HEK293 (cell line): ENCODE results near the gene CYP4Z1.
"Not testable (repeated sequence)": the region's sequence is repeated elsewhere in the genome, so short reads cannot be mapped to it uniquely, and the experiment has no call there.

Experiments used
- CTCF ChIA-PET: fragments of 350-600 bp; formaldehyde crosslinking; extraction: SDS; loops from one replicate; lab custom pipeline; 2021; ENCODE audit warnings: antibody characterized with exemption; lab: Yijun Ruan, JAX
- POLR2A ChIA-PET: fragments of 300-600 bp; formaldehyde crosslinking; extraction: SDS; loops from one replicate; lab custom pipeline; 2020; ENCODE audit warnings: antibody characterized with exemption, inconsistent platforms; lab: Yijun Ruan, JAX
- H3K27ac ChIP-seq: fragments of 200-500 bp; sonication (Bioruptor generic); 2 replicates; pipeline ENCODE4 v1.5.1; 2014; ENCODE audit warnings: low read depth, low read length, control low read depth, inconsistent platforms; ENCODE audit errors: extremely low read depth
- H3K36me3 ChIP-seq, 2 experiments: fragments of 200-500 bp in 1 of 2; sonication (Bioruptor generic) in 1 of 2; 1 replicate in 1 of 2; 2 replicates in 1 of 2; pipeline ENCODE4 v1.5.1; 2014 to 2017; ENCODE audit warnings: inconsistent platforms in 2 of 2, low read length in 2 of 2; ENCODE audit not compliant: control insufficient read depth in 2 of 2, insufficient read depth in 1 of 2
- H3K4me1 ChIP-seq: fragments of 200-500 bp; sonication (Bioruptor generic); 2 replicates; pipeline ENCODE4 v1.5.1; 2014; ENCODE audit warnings: mild to moderate bottlenecking, low read length, inconsistent platforms; ENCODE audit not compliant: control insufficient read depth, insufficient read depth
- H3K4me3 ChIP-seq: 2 replicates; pipeline ENCODE4 v1.5.1; 2011; ENCODE audit warnings: low read depth, mild to moderate bottlenecking, control low read depth, low read length, moderate library complexity
- H3K9me3 ChIP-seq: fragments of 200-500 bp; sonication (Bioruptor generic); 2 replicates; pipeline ENCODE4 v1.5.1; 2014; ENCODE audit warnings: low read depth, low read length, inconsistent platforms; ENCODE audit not compliant: control insufficient read depth, insufficient read depth
- CTCF ChIP-seq: fragments of 450-650 bp; formaldehyde crosslinking; IDR thresholded peaks from 2 replicates; pipeline ENCODE4 v1.5.1; 2016; ENCODE audit warnings: missing biosample characterization, missing genetic modification characterization
- REST ChIP-seq: fragments of 450-650 bp; formaldehyde crosslinking; IDR thresholded peaks from 2 replicates; pipeline ENCODE4 v1.5.1; 2016; ENCODE audit warnings: missing biosample characterization, missing genetic modification characterization
- ZNF473 ChIP-seq: fragments of 450-650 bp; formaldehyde crosslinking; IDR thresholded peaks from 2 replicates; pipeline ENCODE4 v1.5.1; 2017; ENCODE audit warnings: missing biosample characterization, missing genetic modification characterization
- ZNF596 ChIP-seq: fragments of 450-650 bp; IDR thresholded peaks from 2 replicates; pipeline ENCODE4 v1.5.0; 2018; ENCODE audit warnings: missing biosample characterization, mild to moderate bottlenecking, missing genetic modification characterization, moderate library complexity

CYP4Z1 gene

DNA sequence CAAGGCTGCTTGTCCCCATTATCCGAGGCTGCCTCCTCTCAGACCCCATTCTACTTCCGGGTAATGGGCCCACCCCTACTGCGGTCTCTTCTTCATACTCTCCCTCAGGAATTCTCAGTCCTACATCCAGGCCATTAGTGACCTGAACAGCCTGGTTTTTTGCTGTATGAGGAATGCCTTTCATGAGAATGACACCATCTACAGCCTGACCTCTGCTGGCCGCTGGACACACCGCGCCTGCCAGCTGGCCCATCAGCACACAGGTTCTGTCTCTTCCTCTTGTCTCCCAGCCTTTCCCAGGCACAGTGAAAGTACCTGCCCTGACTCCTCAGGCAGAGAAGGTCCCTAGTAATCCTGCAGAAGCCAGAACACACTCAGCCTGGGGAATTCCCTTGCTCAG, 76.6 kb downstream of the CYP4Z1 start:
- H3K9me3 ChIP-seq, H3K4me3 ChIP-seq, H3K4me1 ChIP-seq, POLR2A ChIA-PET, CTCF ChIA-PET, H3K27ac ChIP-seq, H3K36me3 ChIP-seq: not testable (repeated sequence)
- TF ChIP-seq CTCF, result peak; percentile 39
- TF ChIP-seq, all 188 proteins: peak for 1; not testable (repeated sequence) for 187

DNA sequence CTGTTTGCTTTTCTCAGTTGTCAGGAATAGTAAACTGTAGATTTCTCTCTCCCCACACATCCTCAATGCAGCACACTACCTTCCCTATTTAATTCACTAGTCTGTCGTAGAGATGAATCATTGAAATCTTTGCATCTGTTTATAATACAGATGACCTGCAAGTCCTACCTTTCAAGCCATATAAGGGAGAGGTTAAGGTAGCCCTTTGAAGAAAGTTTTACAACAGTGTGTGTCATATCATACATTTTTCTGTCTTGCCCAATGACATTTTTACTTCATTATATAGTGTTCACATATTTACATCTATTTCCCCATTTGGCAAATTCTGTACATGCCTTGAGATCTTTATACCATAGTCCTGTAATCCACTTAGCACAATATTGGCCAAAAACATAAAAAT, 79.5 kb downstream of the CYP4Z1 start:
- H3K27ac ChIP-seq, CTCF ChIA-PET, H3K4me3 ChIP-seq, POLR2A ChIA-PET, H3K4me1 ChIP-seq, H3K9me3 ChIP-seq, H3K36me3 ChIP-seq: not testable (repeated sequence)

DNA sequence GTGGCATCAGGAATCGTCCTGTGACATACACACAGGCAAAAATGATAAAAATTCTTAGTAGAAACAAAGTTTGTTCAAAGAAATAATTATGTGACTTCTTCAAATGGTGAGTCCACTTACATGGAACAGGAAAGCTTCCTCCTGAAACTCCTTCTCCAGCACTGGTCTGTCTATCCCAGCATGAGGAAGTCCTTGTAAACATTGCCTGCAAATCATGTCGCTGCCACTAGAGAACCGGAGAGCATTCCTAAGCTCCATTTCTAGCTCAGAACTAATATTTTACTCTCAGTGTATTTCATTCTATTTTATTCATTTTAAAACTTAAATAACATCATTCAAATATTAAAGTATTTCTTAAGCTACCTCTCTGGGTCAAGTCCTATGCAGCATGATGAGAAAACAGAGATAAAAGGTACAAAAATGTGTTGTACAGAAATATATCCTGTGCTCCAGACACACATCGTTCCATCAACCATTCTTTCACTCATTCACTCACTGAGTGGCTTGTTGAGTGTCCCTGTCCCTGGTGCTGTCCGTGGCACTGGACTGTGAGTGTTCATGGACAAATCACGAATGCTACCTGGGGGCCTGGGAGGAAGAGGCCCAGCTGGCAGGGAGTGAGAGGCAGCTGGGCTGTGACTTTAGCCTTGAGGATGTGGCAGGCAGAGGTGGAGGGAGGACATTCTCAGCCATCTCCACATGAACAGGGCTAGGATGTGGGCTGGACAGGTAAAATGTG, 80.2 kb downstream of the CYP4Z1 start:
- ChIA-PET POLR2A (no interaction called here), CTCF (no interaction called here)
- Histone ChIP-seq H3K9me3 (no peaks in the 10 kb centered on the region), H3K27ac (no peak overlapping the region), H3K4me1 (no peaks in the 10 kb centered on the region), H3K36me3 (no peaks in the 10 kb centered on the region), H3K4me3 (no peak overlapping the region)
- TF ChIP-seq REST (tag by site-specific recombination), result peak; percentile 87
- no peak for TF ChIP-seq ZNF473 (tag by site-specific recombination)
- TF ChIP-seq ZNF596 (tag by site-specific recombination), result no peak

DNA sequence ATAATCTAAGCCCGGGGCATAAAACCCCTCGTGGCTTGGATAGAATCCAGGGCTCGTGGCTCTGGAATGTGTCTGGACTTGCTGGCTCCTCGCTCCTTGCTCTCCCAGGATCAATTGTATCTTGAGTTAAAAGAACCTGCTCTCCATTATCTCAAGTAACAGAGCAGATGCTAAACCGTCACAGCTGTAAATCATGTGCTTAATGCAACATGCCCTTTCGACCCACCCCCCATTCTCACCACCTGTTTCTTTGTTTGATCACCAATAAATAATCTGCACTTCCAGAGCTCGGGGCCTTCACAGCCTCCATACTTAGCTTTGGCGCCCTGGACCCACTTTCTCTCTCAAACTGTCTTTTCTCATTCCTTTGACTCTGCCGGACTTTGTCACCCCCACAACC, 82.1 kb downstream of the CYP4Z1 start:
- POLR2A ChIA-PET, H3K27ac ChIP-seq, H3K36me3 ChIP-seq, H3K9me3 ChIP-seq, H3K4me1 ChIP-seq, H3K4me3 ChIP-seq: not testable (repeated sequence)
- CTCF ChIA-PET, result interaction anchor here (0.5 to 0.6 kb wide), 2 partner anchors 16 to 206 kb away, joined by 4 to 6 read pairs; no protein-coding TSS in a partner anchor

DNA sequence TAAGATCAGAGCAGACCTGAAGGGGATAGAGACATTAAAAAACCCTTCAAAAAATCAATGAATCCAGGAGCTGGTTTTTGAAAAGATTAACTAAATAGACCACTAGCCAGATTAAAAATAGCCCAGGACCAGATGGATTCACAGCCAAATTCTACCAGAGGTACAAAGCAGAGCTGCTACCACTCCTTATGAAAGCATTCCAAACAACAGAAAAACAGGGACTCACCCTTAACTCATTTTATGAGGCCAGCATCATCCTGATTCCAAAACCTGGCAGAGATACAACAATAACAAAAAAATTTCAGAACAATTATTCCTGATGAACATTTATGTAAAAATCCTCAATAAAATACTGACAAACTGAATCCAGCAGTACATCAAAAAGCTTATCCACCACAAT, 89.4 kb downstream of the CYP4Z1 start:
- H3K27ac ChIP-seq, H3K9me3 ChIP-seq, H3K4me3 ChIP-seq, POLR2A ChIA-PET, H3K36me3 ChIP-seq, H3K4me1 ChIP-seq: not testable (repeated sequence)
- CTCF ChIA-PET, result interaction anchor here (0.6 to 1.1 kb wide), 2 partner anchors 18 to 19 kb away, joined by 3 to 5 read pairs; no protein-coding TSS in a partner anchor

DNA sequence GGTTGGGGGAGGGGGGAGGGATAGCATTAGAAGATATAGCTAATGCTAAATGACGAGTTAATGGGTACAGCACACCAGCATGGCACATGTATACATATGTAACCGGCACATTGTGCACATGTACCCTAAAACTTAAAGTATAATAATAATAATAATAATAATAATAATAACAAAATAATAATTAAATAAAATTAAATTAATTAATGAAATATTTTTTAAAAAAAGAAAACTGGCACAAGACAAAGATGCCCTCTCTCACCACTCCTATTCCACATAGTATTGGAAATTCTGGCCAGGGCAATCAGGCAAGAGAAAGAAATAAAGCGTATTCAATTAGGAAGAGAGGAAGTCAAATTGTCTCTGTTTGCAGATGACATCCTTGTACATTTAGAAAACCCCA, 90.9 kb downstream of the CYP4Z1 start:
- POLR2A ChIA-PET, H3K27ac ChIP-seq, H3K4me3 ChIP-seq, H3K36me3 ChIP-seq, H3K4me1 ChIP-seq, CTCF ChIA-PET, H3K9me3 ChIP-seq: not testable (repeated sequence)
